ENCODE results near the gene VASH1.

VASH1 gene

GRCh38 chr14:76761960-76762410 is 717 bp downstream of the VASH1 start:
- Histone ChIP-seq H3K4me3 (ENCODE audit: insufficient read depth, low read depth, low read length, poor library complexity, severe bottlenecking) (peak overlapping the region; percentile 73), H3K9me3 (ENCODE audit: control insufficient read depth, low read length) (no peaks in the 10 kb centered on the region), H3K27ac (ENCODE audit: insufficient read depth, low read length, poor library complexity, severe bottlenecking) (peak overlapping the region; percentile 48), H3K36me3 (ENCODE audit: control insufficient read depth, insufficient read depth, low read length) (no peaks in the 10 kb centered on the region), H3K27me3 (replicated peaks; ENCODE audit: control insufficient read depth, insufficient read depth, low read length, poor library complexity, severe bottlenecking) (no peaks in the 10 kb centered on the region), H3K4me1 (ENCODE audit: control insufficient read depth, insufficient read depth, low read length, poor library complexity, severe bottlenecking) (peaks cover 11% of the 10 kb centered on the region)
- DNase-seq, result no peak

- Histone ChIP-seq H3K4me3 (ENCODE audit: insufficient read depth, low read depth, low read length, poor library complexity, severe bottlenecking) (peak overlapping the region; percentile 73), H3K36me3 (ENCODE audit: control insufficient read depth, insufficient read depth, low read length) (no peaks in the 10 kb centered on the region), H3K4me1 (ENCODE audit: control insufficient read depth, insufficient read depth, low read length, poor library complexity, severe bottlenecking) (peaks cover 14% of the 10 kb centered on the region), H3K27ac (ENCODE audit: insufficient read depth, low read length, poor library complexity, severe bottlenecking) (peak overlapping the region; percentile 48), H3K27me3 (replicated peaks; ENCODE audit: control insufficient read depth, insufficient read depth, low read length, poor library complexity, severe bottlenecking) (no peaks in the 10 kb centered on the region), H3K9me3 (ENCODE audit: control insufficient read depth, low read length) (no peaks in the 10 kb centered on the region)
- DNase-seq, result no peak
These were observed 1.3 kb downstream of the VASH1 start for GRCh38 chr14:76762411-76763095.

GRCh38 chr14:76763096-76764041 is 2.1 kb downstream of the VASH1 start:
- Histone ChIP-seq H3K9me3 (ENCODE audit: control insufficient read depth, low read length) (no peaks in the 10 kb centered on the region), H3K36me3 (ENCODE audit: control insufficient read depth, insufficient read depth, low read length) (no peaks in the 10 kb centered on the region), H3K27ac (ENCODE audit: insufficient read depth, low read length, poor library complexity, severe bottlenecking) (peak overlapping the region; percentile 24), H3K4me3 (ENCODE audit: insufficient read depth, low read depth, low read length, poor library complexity, severe bottlenecking) (no peak overlapping the region), H3K27me3 (replicated peaks; ENCODE audit: control insufficient read depth, insufficient read depth, low read length, poor library complexity, severe bottlenecking) (no peaks in the 10 kb centered on the region), H3K4me1 (ENCODE audit: control insufficient read depth, insufficient read depth, low read length, poor library complexity, severe bottlenecking) (peaks cover 20% of the 10 kb centered on the region)
- DNase-seq, result no peak

- H3K27ac ChIP-seq (ENCODE audit: insufficient read depth, low read length, poor library complexity, severe bottlenecking), result no peak overlapping the region
- H3K4me1 ChIP-seq (ENCODE audit: control insufficient read depth, insufficient read depth, low read length, poor library complexity, severe bottlenecking), result peaks cover 33% of the 10 kb centered on the region
- no peak for DNase-seq
- H3K27me3 ChIP-seq (replicated peaks; ENCODE audit: control insufficient read depth, insufficient read depth, low read length, poor library complexity, severe bottlenecking), result no peaks in the 10 kb centered on the region
- no peaks in the 10 kb centered on the region for H3K36me3 ChIP-seq (ENCODE audit: control insufficient read depth, insufficient read depth, low read length)
- H3K9me3 ChIP-seq (ENCODE audit: control insufficient read depth, low read length), result no peaks in the 10 kb centered on the region
- H3K4me3 ChIP-seq (ENCODE audit: insufficient read depth, low read depth, low read length, poor library complexity, severe bottlenecking), result no peak overlapping the region
These were observed 4.2 kb downstream of the VASH1 start for GRCh38 chr14:76765461-76765931.

- H3K36me3 ChIP-seq (ENCODE audit: control insufficient read depth, insufficient read depth, low read length), result no peaks in the 10 kb centered on the region
- H3K27ac ChIP-seq (ENCODE audit: insufficient read depth, low read length, poor library complexity, severe bottlenecking), result peak overlapping the region; percentile 65
- peaks cover 22% of the 10 kb centered on the region for H3K4me1 ChIP-seq (ENCODE audit: control insufficient read depth, insufficient read depth, low read length, poor library complexity, severe bottlenecking)
These were observed 6.7 kb downstream of the VASH1 start for GRCh38 chr14:76767681-76768656.

GRCh38 chr14:76768671-76769500 is 7.6 kb downstream of the VASH1 start:
- H3K4me3 ChIP-seq (ENCODE audit: insufficient read depth, low read depth, low read length, poor library complexity, severe bottlenecking), result no peak overlapping the region
- DNase-seq, result no peak
- no peaks in the 10 kb centered on the region for H3K9me3 ChIP-seq (ENCODE audit: control insufficient read depth, low read length)
- no peaks in the 10 kb centered on the region for H3K27me3 ChIP-seq (replicated peaks; ENCODE audit: control insufficient read depth, insufficient read depth, low read length, poor library complexity, severe bottlenecking)
- H3K27ac ChIP-seq (ENCODE audit: insufficient read depth, low read length, poor library complexity, severe bottlenecking), result peak overlapping the region; percentile 65
- no peaks in the 10 kb centered on the region for H3K36me3 ChIP-seq (ENCODE audit: control insufficient read depth, insufficient read depth, low read length)
- H3K4me1 ChIP-seq (ENCODE audit: control insufficient read depth, insufficient read depth, low read length, poor library complexity, severe bottlenecking), result peaks cover 22% of the 10 kb centered on the region

More at GRCh38 chr14:76767681-76768656, 6.7 kb downstream of the VASH1 start:
- DNase-seq, result peak; percentile 71 to 88 (median 82)
- no peaks in the 10 kb centered on the region for H3K27me3 ChIP-seq (replicated peaks; ENCODE audit: control insufficient read depth, insufficient read depth, low read length, poor library complexity, severe bottlenecking)
- H3K4me3 ChIP-seq (ENCODE audit: insufficient read depth, low read depth, low read length, poor library complexity, severe bottlenecking), result no peak overlapping the region
- H3K9me3 ChIP-seq (ENCODE audit: control insufficient read depth, low read length), result no peaks in the 10 kb centered on the region

GRCh38 chr14:76769636-76770292 is 8.5 kb downstream of the VASH1 start:
- no peaks in the 10 kb centered on the region for H3K36me3 ChIP-seq (ENCODE audit: control insufficient read depth, insufficient read depth, low read length)
- DNase-seq, result no peak
- H3K27ac ChIP-seq (ENCODE audit: insufficient read depth, low read length, poor library complexity, severe bottlenecking), result no peak overlapping the region
- H3K27me3 ChIP-seq (replicated peaks; ENCODE audit: control insufficient read depth, insufficient read depth, low read length, poor library complexity, severe bottlenecking), result no peaks in the 10 kb centered on the region
- peaks cover 22% of the 10 kb centered on the region for H3K4me1 ChIP-seq (ENCODE audit: control insufficient read depth, insufficient read depth, low read length, poor library complexity, severe bottlenecking)
- H3K4me3 ChIP-seq (ENCODE audit: insufficient read depth, low read depth, low read length, poor library complexity, severe bottlenecking), result no peak overlapping the region
- H3K9me3 ChIP-seq (ENCODE audit: control insufficient read depth, low read length), result no peaks in the 10 kb centered on the region

- no peak for DNase-seq
- H3K27me3 ChIP-seq (replicated peaks; ENCODE audit: control insufficient read depth, insufficient read depth, low read length, poor library complexity, severe bottlenecking), result no peaks in the 10 kb centered on the region
- H3K4me1 ChIP-seq (ENCODE audit: control insufficient read depth, insufficient read depth, low read length, poor library complexity, severe bottlenecking), result peaks cover 22% of the 10 kb centered on the region
- no peaks in the 10 kb centered on the region for H3K9me3 ChIP-seq (ENCODE audit: control insufficient read depth, low read length)
- H3K36me3 ChIP-seq (ENCODE audit: control insufficient read depth, insufficient read depth, low read length), result no peaks in the 10 kb centered on the region
- no peak overlapping the region for H3K4me3 ChIP-seq (ENCODE audit: insufficient read depth, low read depth, low read length, poor library complexity, severe bottlenecking)
- no peak overlapping the region for H3K27ac ChIP-seq (ENCODE audit: insufficient read depth, low read length, poor library complexity, severe bottlenecking)
These were observed 9.5 kb downstream of the VASH1 start for GRCh38 chr14:76770521-76771436.

Measured in effector memory CD4-positive, alpha-beta T cell (primary cell).